GM12872 (cell line): ENCODE data around the gene CEBPE.

Experiments
- TF ChIP-seq, protein P1 (sequence below): IDR thresholded peaks from 3 replicates; pipeline ENCODE4 v1.5.1; 2011; ENCODE audit warnings: low read depth, mild to moderate bottlenecking, low read length, moderate library complexity; ENCODE audit not compliant: insufficient read depth

CEBPE gene

DNA sequence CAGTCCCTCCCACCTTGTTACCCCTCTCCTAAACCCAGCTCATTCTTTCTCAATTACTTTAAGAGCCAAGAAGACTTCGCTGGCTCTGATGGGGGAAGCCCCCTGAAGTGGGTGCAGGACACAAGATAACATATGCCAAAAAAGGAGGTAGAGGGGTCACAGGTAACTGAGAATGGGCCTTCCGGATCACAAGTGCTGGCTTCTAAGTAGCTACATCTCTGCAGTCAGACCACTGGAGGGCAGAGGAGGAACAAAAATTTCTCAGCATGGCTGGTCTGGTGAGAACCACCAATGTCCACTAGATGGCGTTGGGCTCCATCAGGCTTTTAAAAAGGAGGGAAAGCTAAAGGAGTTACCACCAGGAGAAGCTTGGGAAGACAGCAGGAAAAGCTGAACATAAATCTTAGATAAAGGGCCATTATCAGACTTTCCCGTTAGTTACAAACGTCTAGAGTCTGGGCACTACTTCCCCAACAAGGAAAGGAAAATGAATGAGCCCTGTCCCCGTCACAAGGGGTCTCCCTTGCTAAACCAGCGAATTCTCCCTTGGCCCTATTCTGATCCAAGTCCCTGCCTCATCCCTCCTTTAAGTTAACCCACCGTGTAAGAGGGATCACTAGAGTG is 50.2 kb downstream of the CEBPE start:
- TF ChIP-seq, protein P1, sequence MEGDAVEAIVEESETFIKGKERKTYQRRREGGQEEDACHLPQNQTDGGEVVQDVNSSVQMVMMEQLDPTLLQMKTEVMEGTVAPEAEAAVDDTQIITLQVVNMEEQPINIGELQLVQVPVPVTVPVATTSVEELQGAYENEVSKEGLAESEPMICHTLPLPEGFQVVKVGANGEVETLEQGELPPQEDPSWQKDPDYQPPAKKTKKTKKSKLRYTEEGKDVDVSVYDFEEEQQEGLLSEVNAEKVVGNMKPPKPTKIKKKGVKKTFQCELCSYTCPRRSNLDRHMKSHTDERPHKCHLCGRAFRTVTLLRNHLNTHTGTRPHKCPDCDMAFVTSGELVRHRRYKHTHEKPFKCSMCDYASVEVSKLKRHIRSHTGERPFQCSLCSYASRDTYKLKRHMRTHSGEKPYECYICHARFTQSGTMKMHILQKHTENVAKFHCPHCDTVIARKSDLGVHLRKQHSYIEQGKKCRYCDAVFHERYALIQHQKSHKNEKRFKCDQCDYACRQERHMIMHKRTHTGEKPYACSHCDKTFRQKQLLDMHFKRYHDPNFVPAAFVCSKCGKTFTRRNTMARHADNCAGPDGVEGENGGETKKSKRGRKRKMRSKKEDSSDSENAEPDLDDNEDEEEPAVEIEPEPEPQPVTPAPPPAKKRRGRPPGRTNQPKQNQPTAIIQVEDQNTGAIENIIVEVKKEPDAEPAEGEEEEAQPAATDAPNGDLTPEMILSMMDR = peak; percentile 98

DNA sequence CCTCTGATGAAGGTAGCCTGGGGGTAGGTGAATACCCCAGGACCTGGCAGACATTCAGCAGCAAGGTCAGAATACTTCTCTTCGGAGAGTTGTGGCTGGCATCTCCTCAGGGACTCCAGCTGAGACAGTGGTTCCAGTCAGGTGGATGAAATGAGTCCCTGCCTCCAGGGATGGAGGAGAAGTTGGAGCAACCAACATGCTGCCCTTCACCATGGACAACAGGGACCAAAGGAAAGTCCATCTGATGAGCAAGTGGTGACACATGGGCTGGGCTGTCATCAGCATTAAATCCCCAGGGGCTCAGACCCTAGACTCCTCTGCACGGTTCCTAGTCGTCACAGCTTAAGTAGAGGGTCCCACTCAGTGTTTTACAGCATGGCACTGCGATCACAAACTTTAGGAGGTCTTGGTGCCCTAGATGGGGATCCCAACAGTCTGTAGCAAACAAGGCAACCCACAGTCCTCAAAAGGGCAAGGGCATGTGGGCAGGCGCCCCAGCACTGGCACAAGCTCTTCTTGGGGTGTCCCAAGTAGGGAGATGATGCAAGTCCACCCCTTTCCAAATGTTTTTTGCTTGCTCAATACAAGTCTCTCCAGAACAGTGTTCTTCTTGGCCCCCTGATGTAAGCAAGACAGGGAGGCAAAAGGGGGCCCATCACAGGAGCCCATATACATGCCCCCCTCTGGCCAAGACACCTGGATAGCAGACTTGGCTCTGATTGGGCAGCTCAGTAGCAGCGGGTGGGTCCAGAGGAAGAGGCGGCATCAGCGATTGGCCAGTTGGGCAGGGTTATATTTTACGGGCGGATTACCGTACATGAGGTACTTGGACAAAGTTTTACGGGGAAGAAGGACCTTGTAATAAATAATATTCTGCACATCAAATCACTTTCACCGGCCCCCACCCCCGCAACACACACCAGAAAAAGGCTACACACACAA is 50.9 kb downstream of the CEBPE start:
- TF ChIP-seq, protein P1 = no peak
